Endothelial cell of umbilical vein (primary cell): ENCODE data around the gene DYNC2LI1. TPM values are rescaled to one million over a fixed set of nuclear protein-coding genes. Genes with fewer than 3 reads are reported as not detected.

Experiments
- BruUV-seq: library from RNA; stranded (reverse); fragments of 400-500 nt; replicated peaks from 2 replicates; lab custom pipeline; 2021; lab: Mats Ljungman, UMichigan
- CTCF ChIA-PET: fragments of 300-600, 350-600 bp; sonication (Branson Sonifier 250); formaldehyde crosslinking; loops from one replicate; lab custom pipeline; 2021; ENCODE audit warnings: antibody characterized with exemption, inconsistent platforms; lab: Charles Lee
- POLR2A ChIA-PET: fragments of 300-600, 350-600 bp; sonication (Branson Sonifier 250); formaldehyde crosslinking; loops from one replicate; lab custom pipeline; 2021; ENCODE audit warnings: antibody characterized with exemption, inconsistent platforms; lab: Charles Lee
- DNase-seq: peaks from one replicate; pipeline ENCODE4 v3.0.0-alpha.2; 2011; ENCODE audit warnings: low read depth, low spot score
- FAIRE-seq: peaks from 2 replicates; lab custom pipeline; 2011; peaks lifted over from hg19 to GRCh38; lab: Jason Lieb, UNC
- H2AFZ ChIP-seq: 2 replicates; pipeline ENCODE4 v1.6.0; 2012; ENCODE audit warnings: low read depth, low read length, control low read depth, inconsistent platforms
- H3K27ac ChIP-seq: 2 replicates; pipeline ENCODE4 v1.5.1; 2011; ENCODE audit warnings: low read depth, mild to moderate bottlenecking, control low read depth, low read length, moderate library complexity; ENCODE audit not compliant: insufficient read depth
- H3K27me3 ChIP-seq, 2 experiments: 2 replicates each; pipeline versions ENCODE4 v1.6.0 to v1.6.1; 2011; ENCODE audit warnings: low read length in 2 of 2, mixed read lengths in 1 of 2; ENCODE audit not compliant: control insufficient read depth in 2 of 2, insufficient read depth in 2 of 2
- H3K36me3 ChIP-seq, 2 experiments: 2 replicates in 1 of 2; 3 replicates in 1 of 2; pipeline ENCODE4 v1.5.1; 2011; ENCODE audit warnings: low read length in 2 of 2, mild to moderate bottlenecking in 1 of 2, moderate library complexity in 1 of 2; ENCODE audit not compliant: control insufficient read depth in 2 of 2, insufficient read depth in 2 of 2; ENCODE audit errors: extremely low read depth in 1 of 2
- H3K4me1 ChIP-seq: 3 replicates; pipeline ENCODE4 v1.5.1; 2011; ENCODE audit warnings: mild to moderate bottlenecking, low read length; ENCODE audit not compliant: control insufficient read depth, insufficient read depth; ENCODE audit errors: extremely low read depth
- H3K4me2 ChIP-seq: 2 replicates; pipeline ENCODE4 v1.6.1; 2011; ENCODE audit warnings: low read length, control low read depth, mixed read lengths; ENCODE audit not compliant: insufficient read depth
- H3K4me3 ChIP-seq, 3 experiments: fragments of 200-600 bp in 1 of 3; sonication (generic), shearing (Covaris generic) in 1 of 3; replicated peaks in 1 of 3; 2 replicates each; pipeline ENCODE4 v1.5.1; 2011 to 2016; ENCODE audit warnings: control low read depth in 3 of 3, low read length in 3 of 3, mild to moderate bottlenecking in 2 of 3, inconsistent platforms in 1 of 3, low read depth in 1 of 3, moderate library complexity in 1 of 3; ENCODE audit not compliant: insufficient read depth in 1 of 3
- H3K79me2 ChIP-seq: 2 replicates; pipeline ENCODE4 v1.6.0; 2012; ENCODE audit warnings: low read length, inconsistent platforms; ENCODE audit not compliant: control insufficient read depth, insufficient read depth
- H3K9ac ChIP-seq: replicated peaks from 2 replicates; pipeline ENCODE3; 2011; ENCODE audit warnings: low read length, control low read depth; ENCODE audit not compliant: insufficient read depth; ENCODE audit errors: extremely low read depth
- H3K9me1 ChIP-seq: replicated peaks from 3 replicates; pipeline ENCODE4 v1.6.0; 2011; ENCODE audit warnings: mild to moderate bottlenecking, low read length; ENCODE audit not compliant: control insufficient read depth, insufficient read depth; ENCODE audit errors: extremely low read depth
- H3K9me3 ChIP-seq: replicated peaks from 2 replicates; pipeline ENCODE4 v1.5.1; 2012; ENCODE audit warnings: low read length, inconsistent platforms; ENCODE audit not compliant: control insufficient read depth, insufficient read depth
- H4K20me1 ChIP-seq: replicated peaks from 2 replicates; pipeline ENCODE3; 2011; ENCODE audit warnings: mild to moderate bottlenecking, low read length; ENCODE audit not compliant: control insufficient read depth, insufficient read depth; ENCODE audit errors: extremely low read depth
- CTCF ChIP-seq, 2 donors: IDR thresholded peaks; 1 replicate in 1 of 2; 2 replicates in 1 of 2; pipeline ENCODE4 v1.5.1; 2011; ENCODE audit warnings: low read length in 2 of 2, mild to moderate bottlenecking in 2 of 2, moderate library complexity in 2 of 2, control low read depth in 1 of 2, inconsistent platforms in 1 of 2, low read depth in 1 of 2; ENCODE audit not compliant: insufficient read depth in 1 of 2; ENCODE audit errors: extremely low read depth in 1 of 2
- EZH2 ChIP-seq: IDR thresholded peaks from 2 replicates; pipeline ENCODE4 v1.6.1; 2012; ENCODE audit warnings: borderline replicate concordance, low read depth, mild to moderate bottlenecking, moderate library complexity, low read length, inconsistent platforms; ENCODE audit not compliant: severe bottlenecking
- FOS ChIP-seq: IDR thresholded peaks from 2 replicates; pipeline ENCODE4 v1.6.1; 2011; ENCODE audit warnings: mild to moderate bottlenecking, low read length, moderate library complexity, borderline replicate concordance; ENCODE audit not compliant: insufficient read depth
- GATA2 ChIP-seq: IDR thresholded peaks from 2 replicates; pipeline ENCODE4 v1.7.0; 2011; ENCODE audit warnings: low read depth, mild to moderate bottlenecking, moderate library complexity, mixed read lengths, low read length; ENCODE audit not compliant: insufficient read length, insufficient read depth
- MYC ChIP-seq: IDR thresholded peaks from one replicate; pipeline ENCODE4 v1.6.1; 2011; ENCODE audit warnings: mild to moderate bottlenecking, low read depth, low read length
- POLR2A ChIP-seq: IDR thresholded peaks from 2 replicates; pipeline ENCODE4 v1.6.1; 2012; ENCODE audit warnings: low read depth, mild to moderate bottlenecking, control low read depth, low read length
- POLR2AphosphoS5 ChIP-seq: IDR thresholded peaks from 2 replicates; pipeline ENCODE4 v1.6.1; 2012; ENCODE audit warnings: low read depth, mild to moderate bottlenecking, control low read depth, low read length, moderate library complexity; ENCODE audit not compliant: insufficient read depth
- dilution Hi-C: fragments of 300-500 bp; cut with MboI; formaldehyde crosslinking; loops from one replicate; pipeline ENCODE4 v1.15.0; 2019; ENCODE audit warnings: low sequenced_read_pairs; ENCODE audit not compliant: extremely low pct_ligation_motif_present
- intact Hi-C: fragments of 100-400 bp; cut with micrococcal nuclease; formaldehyde crosslinking; loops from one replicate; pipeline ENCODE4 v1.10.0; 2022
- polyA plus RNA-seq, 4 experiments: library from polyadenylated mRNA; depleted of rRNA in 3 of 4; stranded (reverse) in 3 of 4; unstranded in 1 of 4; fragments of >200 nt; gene quantifications; 2 replicates each; pipeline versions ENCODE4 v1.2.1 to v1.2.3, GENCODE V29; 2011 to 2012; ENCODE audit warnings: missing spikeins in 1 of 4
- total RNA-seq: library from RNA; stranded (reverse); gene quantifications from 2 replicates; pipeline ENCODE4 v1.2.3, GENCODE V29; 2021

DYNC2LI1 gene
- total and polyA plus RNA-seq, 2 donors (not counting 3 experiments of a cell fraction or from before 2014, with no cell fraction given), result 4.2 to 8.7 TPM

- BruUV-seq, result no TSS peak
- DNase-seq, result no peak
- H3K9ac ChIP-seq, result no peak overlapping the region
- H3K27ac ChIP-seq, result no peak overlapping the region
- no peak overlapping the region for H3K4me3 ChIP-seq
- H3K9me1 ChIP-seq, result no peaks in the 10 kb centered on the region
- H3K4me1 ChIP-seq, result no peaks in the 10 kb centered on the region
- H4K20me1 ChIP-seq, result no peaks in the 10 kb centered on the region
- ChIA-PET CTCF (interaction anchor here (1.0 to 1.4 kb wide), 2 partner anchors 8 to 139 kb away, joined by 3 read pairs; no protein-coding TSS in a partner anchor), POLR2A (no interaction called here)
- intact Hi-C loops (no loop called here), dilution Hi-C loops (no loop called here)
- no peaks in the 10 kb centered on the region for H3K27me3 ChIP-seq
- H3K36me3 ChIP-seq, result no peaks in the 10 kb centered on the region
- TF ChIP-seq FOS, result no peak
- TF ChIP-seq GATA2, result no peak
- TF ChIP-seq POLR2A, result no peak
- TF ChIP-seq POLR2AphosphoS5, result no peak
- no peak for TF ChIP-seq CTCF (IDR thresholded peaks at IDR 0.05; ENCODE audit: extremely low read depth in 1 of 2, insufficient read depth in 1 of 2, low read depth in 1 of 2, low read length in 2 of 2)
- no peak for TF ChIP-seq MYC
- TF ChIP-seq EZH2, result no peak
- no peaks in the 10 kb centered on the region for H3K9me3 ChIP-seq
- H2AFZ ChIP-seq, result no peak overlapping the region
- no peak for FAIRE-seq
- H3K79me2 ChIP-seq, result no peaks in the 10 kb centered on the region
- no peak overlapping the region for H3K4me2 ChIP-seq
Observed at GRCh38 chr2:43743706-43744105, 30.1 kb upstream of the DYNC2LI1 start.
